ENCODE measurements around the gene UBXN7. TPM values are rescaled to one million over a fixed set of nuclear protein-coding genes. Genes with fewer than 3 reads are reported as not detected.

UBXN7 gene
- total and polyA plus RNA-seq, 3 donors from 2014 or later = 40.2 to 49.1 (median 40.4) TPM

- intact Hi-C loops (cut with DNase I; ENCODE audit: low total_unique reads) = no loop called here
- DNase-seq = no peak
Observed at GRCh38 chr3:196444500-196444894, 12.3 kb upstream of the UBXN7 start.

GRCh38 chr3:196440696-196441095, 8.5 kb upstream of the UBXN7 start:
- Histone ChIP-seq H3K27ac (no peak overlapping the region), H3K4me3 (no peak overlapping the region), H3K27me3 (no peaks in the 10 kb centered on the region), H3K36me3 (ENCODE audit: low read depth, missing control alignments) (no peaks in the 10 kb centered on the region), H3K9me3 (no peaks in the 10 kb centered on the region), H3K4me1 (no peaks in the 10 kb centered on the region)
- TF ChIP-seq CTCF (IDR thresholded peaks at IDR 0.05) (no peak), POLR2A (IDR thresholded peaks at IDR 0.05) (no peak)
- intact Hi-C loops (cut with DNase I; ENCODE audit: low total_unique reads) = no loop called here
- no peak for DNase-seq
- 76 to 77% methylated on average over 3 of the region's 3 CpGs for WGBS, 2 donors

More at GRCh38 chr3:196444500-196444894, 12.3 kb upstream of the UBXN7 start:
- Histone ChIP-seq H3K9me3 (no peaks in the 10 kb centered on the region), H3K27me3 (no peaks in the 10 kb centered on the region), H3K36me3 (ENCODE audit: low read depth, missing control alignments) (no peaks in the 10 kb centered on the region), H3K4me3 (no peak overlapping the region), H3K27ac (no peak overlapping the region), H3K4me1 (no peaks in the 10 kb centered on the region)
- 63 to 73% methylated on average over 2 of the region's 2 CpGs for WGBS, 2 donors
- no peak for TF ChIP-seq POLR2A (IDR thresholded peaks at IDR 0.05)
- TF ChIP-seq CTCF (IDR thresholded peaks at IDR 0.05) = no peak

- intact Hi-C loops (cut with DNase I; ENCODE audit: low total_unique reads) = no loop called here
- WGBS, 2 donors = 69 to 83% methylated on average over 6 of the region's 6 CpGs
- no peaks in the 10 kb centered on the region for H3K4me1 ChIP-seq
- H3K27ac ChIP-seq = no peak overlapping the region
- no peaks in the 10 kb centered on the region for H3K9me3 ChIP-seq
- no peak overlapping the region for H3K4me3 ChIP-seq
- H3K36me3 ChIP-seq (ENCODE audit: low read depth, missing control alignments) = no peaks in the 10 kb centered on the region
- DNase-seq = no peak
- TF ChIP-seq CTCF (IDR thresholded peaks at IDR 0.05) (no peak), POLR2A (IDR thresholded peaks at IDR 0.05) (no peak)
- H3K27me3 ChIP-seq = no peaks in the 10 kb centered on the region
Observed at GRCh38 chr3:196440041-196440537, 7.9 kb upstream of the UBXN7 start.

GRCh38 chr3:196431181-196432136, 768 bp downstream of the UBXN7 start:
- Histone ChIP-seq H3K27me3 (no peaks in the 10 kb centered on the region), H3K9me3 (no peaks in the 10 kb centered on the region), H3K4me3 (peak overlapping the region; percentile 96 to 98), H3K27ac (peak overlapping the region; percentile 95 to 96), H3K36me3 (ENCODE audit: low read depth, missing control alignments) (no peaks in the 10 kb centered on the region), H3K4me1 (peaks cover 16% of the 10 kb centered on the region)
- TF ChIP-seq POLR2A (IDR thresholded peaks at IDR 0.05) (no peak), CTCF (IDR thresholded peaks at IDR 0.05) (no peak)
- 0 to 1% methylated on average over 45 to 47 of the region's 50 CpGs for WGBS, 2 donors
- intact Hi-C loops (cut with DNase I; ENCODE audit: low total_unique reads) = no loop called here
- DNase-seq = peak; percentile 44
